Measurements from ENCODE around the gene STAG1. TPM values are rescaled to one million over a fixed set of nuclear protein-coding genes. Genes with fewer than 3 reads are reported as not detected.

Gene STAG1
- polyA plus RNA-seq, 2 of the 4 experiments (the other 2 are of a cell fraction) = 12.8 to 19.2 TPM

DNA sequence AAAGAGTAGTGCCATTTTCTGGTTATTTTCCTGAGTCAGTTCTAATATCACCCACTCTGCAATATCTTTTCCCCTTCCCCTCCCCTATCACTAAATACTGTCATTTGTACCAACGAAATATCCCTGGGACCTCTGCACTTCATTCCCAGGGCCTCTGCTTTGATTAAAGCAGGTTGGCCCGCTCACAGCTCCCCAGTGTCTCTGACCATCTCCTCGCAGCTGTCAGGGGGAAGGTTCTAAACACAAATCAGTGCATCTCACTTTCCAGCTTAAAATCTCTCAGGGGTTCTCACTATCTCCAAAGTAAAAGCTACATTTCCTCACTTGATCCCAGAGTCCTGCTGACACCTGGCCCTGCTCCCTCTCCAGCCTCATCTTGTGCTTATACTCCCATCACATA is 38.6 kb upstream of the STAG1 start:
- Histone ChIP-seq H3K4me2 (no peak overlapping the region), H3K4me3 (no peak overlapping the region), H3K4me1 (peaks cover 23% of the 10 kb centered on the region), H3K27ac (no peak overlapping the region), H3K9me3 (no peaks in the 10 kb centered on the region)
- ChIA-PET POLR2A (interaction anchor here (0.6 kb wide), 1 partner anchor 10 kb away, joined by 3 read pairs; no protein-coding TSS in a partner anchor), CTCF (no interaction called here)
- TF ChIP-seq HOXA7 (CRISPR knock-in tag; IDR thresholded peaks at IDR 0.05) = no peak
- no peak for TF ChIP-seq POLR2AphosphoS2 (conservative IDR thresholded peaks at IDR 0.05; ENCODE audit: low read length)
- no peak for TF ChIP-seq TFCP2L1 (CRISPR knock-in tag; IDR thresholded peaks at IDR 0.05)
- no peak for TF ChIP-seq KDM1A (IDR thresholded peaks at IDR 0.05; ENCODE audit: low read depth)
- no peak for TF ChIP-seq HEYL (CRISPR knock-in tag; IDR thresholded peaks at IDR 0.05)
- TF ChIP-seq, protein P1, sequence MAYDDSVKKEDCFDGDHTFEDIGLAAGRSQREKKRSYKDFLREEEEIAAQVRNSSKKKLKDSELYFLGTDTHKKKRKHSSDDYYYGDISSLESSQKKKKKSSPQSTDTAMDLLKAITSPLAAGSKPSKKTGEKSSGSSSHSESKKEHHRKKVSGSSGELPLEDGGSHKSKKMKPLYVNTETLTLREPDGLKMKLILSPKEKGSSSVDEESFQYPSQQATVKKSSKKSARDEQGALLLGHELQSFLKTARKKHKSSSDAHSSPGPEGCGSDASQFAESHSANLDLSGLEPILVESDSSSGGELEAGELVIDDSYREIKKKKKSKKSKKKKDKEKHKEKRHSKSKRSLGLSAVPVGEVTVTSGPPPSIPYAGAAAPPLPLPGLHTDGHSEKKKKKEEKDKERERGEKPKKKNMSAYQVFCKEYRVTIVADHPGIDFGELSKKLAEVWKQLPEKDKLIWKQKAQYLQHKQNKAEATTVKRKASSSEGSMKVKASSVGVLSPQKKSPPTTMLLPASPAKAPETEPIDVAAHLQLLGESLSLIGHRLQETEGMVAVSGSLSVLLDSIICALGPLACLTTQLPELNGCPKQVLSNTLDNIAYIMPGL (CRISPR knock-in tag; IDR thresholded peaks at IDR 0.05; ENCODE audit: borderline replicate concordance) = no peak
- TF ChIP-seq JUN (IDR thresholded peaks at IDR 0.05) = no peak
- ATAC-seq = no peak
- no peak for FAIRE-seq
- 72% methylated on average over 3 of the region's 3 CpGs for WGBS (ENCODE audit: missing lambda C conversion rate)
- DNase-seq (ENCODE audit: low read depth in 1 of 2, low spot score in 1 of 2) = no peak

DNA sequence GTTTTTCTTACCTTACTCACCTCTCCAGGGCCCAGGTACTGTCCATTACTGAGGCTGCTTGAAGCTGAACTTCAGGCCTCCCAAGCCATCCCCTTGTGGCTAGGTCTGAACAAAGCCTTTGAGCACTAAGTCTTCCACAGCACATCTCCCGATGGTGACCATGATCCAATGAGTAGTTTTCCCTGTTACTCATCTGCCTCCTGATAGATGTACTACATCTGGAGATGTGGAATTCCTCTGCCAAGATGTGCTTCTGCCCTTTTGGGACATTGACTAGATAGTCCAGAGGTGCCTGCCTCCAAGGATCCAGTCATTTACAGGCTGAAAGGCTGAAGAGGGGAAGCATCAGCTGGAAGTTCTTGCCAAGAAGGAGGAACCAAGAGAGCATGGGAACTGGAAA is 37.8 kb upstream of the STAG1 start:
- Histone ChIP-seq H3K9me3 (no peaks in the 10 kb centered on the region), H3K4me2 (no peak overlapping the region), H3K4me3 (no peak overlapping the region), H3K4me1 (peaks cover 23% of the 10 kb centered on the region), H3K27ac (0 out of 6 replicates have a peak overlapping the region, but pooled peaks of 1 of the 2 experiments have one; percentile 1)
- DNase-seq (ENCODE audit: low read depth in 1 of 2, low spot score in 1 of 2) = no peak
- WGBS (ENCODE audit: missing lambda C conversion rate) = 73% methylated on average over 1 of the region's 1 CpG
- CTCF ChIA-PET = interaction anchor here (1.7 kb wide), 1 partner anchor 242 kb away, joined by 4 read pairs; no protein-coding TSS in a partner anchor
- ATAC-seq = no peak; a peak in 1 of 6 replicates
- FAIRE-seq = no peak
- POLR2A ChIA-PET = interaction anchor here (1.9 kb wide), 1 partner anchor 38 kb away, joined by 4 read pairs; the partner anchor contains the start of gene STAG1
- no peak for TF ChIP-seq EHMT2 (IDR thresholded peaks at IDR 0.05; ENCODE audit: low read depth)
- TF ChIP-seq, protein P2, sequence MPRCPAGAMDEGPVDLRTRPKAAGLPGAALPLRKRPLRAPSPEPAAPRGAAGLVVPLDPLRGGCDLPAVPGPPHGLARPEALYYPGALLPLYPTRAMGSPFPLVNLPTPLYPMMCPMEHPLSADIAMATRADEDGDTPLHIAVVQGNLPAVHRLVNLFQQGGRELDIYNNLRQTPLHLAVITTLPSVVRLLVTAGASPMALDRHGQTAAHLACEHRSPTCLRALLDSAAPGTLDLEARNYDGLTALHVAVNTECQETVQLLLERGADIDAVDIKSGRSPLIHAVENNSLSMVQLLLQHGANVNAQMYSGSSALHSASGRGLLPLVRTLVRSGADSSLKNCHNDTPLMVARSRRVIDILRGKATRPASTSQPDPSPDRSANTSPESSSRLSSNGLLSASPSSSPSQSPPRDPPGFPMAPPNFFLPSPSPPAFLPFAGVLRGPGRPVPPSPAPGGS (IDR thresholded peaks at IDR 0.05) = no peak
- TF ChIP-seq, protein P3, sequence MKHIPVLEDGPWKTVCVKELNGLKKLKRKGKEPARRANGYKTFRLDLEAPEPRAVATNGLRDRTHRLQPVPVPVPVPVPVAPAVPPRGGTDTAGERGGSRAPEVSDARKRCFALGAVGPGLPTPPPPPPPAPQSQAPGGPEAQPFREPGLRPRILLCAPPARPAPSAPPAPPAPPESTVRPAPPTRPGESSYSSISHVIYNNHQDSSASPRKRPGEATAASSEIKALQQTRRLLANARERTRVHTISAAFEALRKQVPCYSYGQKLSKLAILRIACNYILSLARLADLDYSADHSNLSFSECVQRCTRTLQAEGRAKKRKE (CRISPR knock-in tag; IDR thresholded peaks at IDR 0.05; ENCODE audit: low read depth) = no peak
- no peak for TF ChIP-seq TP53 (CRISPR knock-in tag; IDR thresholded peaks at IDR 0.05)
- no peak for TF ChIP-seq HOXB13 (CRISPR knock-in tag; IDR thresholded peaks at IDR 0.05; ENCODE audit: low read depth)
- TF ChIP-seq RAD21 (conservative IDR thresholded peaks at IDR 0.05 in 1 of 2, IDR thresholded peaks at IDR 0.05 in 1 of 2) = no peak
- no peak for TF ChIP-seq EHF (CRISPR knock-in tag; IDR thresholded peaks at IDR 0.05)

DNA sequence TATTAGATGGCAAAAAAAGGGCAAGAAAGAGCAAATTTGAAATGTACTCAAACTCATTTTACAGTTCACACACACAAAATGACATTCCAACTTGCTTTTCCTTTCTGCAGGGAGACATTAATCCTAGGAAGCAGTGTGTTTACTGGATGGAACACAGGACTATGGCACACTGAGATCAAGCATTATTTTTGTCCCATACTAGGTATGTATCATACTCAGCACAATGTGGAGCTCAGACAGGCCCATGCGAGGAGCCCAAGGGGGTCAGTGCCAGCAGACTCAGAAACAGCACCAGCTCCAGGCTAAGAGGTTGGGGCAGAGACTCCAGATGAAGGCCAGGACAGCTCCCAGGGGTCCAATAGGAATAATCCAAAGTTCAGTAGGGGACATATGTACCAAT is 36.0 kb upstream of the STAG1 start:
- FAIRE-seq (no peak), DNase-seq (ENCODE audit: low read depth in 1 of 2, low spot score in 1 of 2) (no peak), ATAC-seq (no peak)
- WGBS (ENCODE audit: missing lambda C conversion rate) = 100% methylated on average over 1 of the region's 1 CpG
- Histone ChIP-seq H3K27ac (peak overlapping the region; percentile 70 to 82; a peak in 5 of 6 replicates), H3K4me1 (peaks cover 30% of the 10 kb centered on the region), H3K4me2 (no peak overlapping the region), H3K4me3 (no peak overlapping the region), H3K9me3 (no peaks in the 10 kb centered on the region)
- ChIA-PET POLR2A (interaction anchor here (1.9 kb wide), 1 partner anchor 36 kb away, joined by 4 read pairs; the partner anchor contains the start of gene STAG1), CTCF (interaction anchor here (2.1 kb wide), 1 partner anchor 36 kb away, joined by 7 read pairs; the partner anchor contains the start of gene STAG1)
- TF ChIP-seq HOXB13 (CRISPR knock-in tag; IDR thresholded peaks at IDR 0.05; ENCODE audit: low read depth) (no peak), GATA3 (IDR thresholded peaks at IDR 0.05; ENCODE audit: borderline replicate concordance) (no peak)
